A549 (cell line): Measurements from ENCODE around the gene NOL7. TPM values are rescaled to one million over a fixed set of nuclear protein-coding genes. Genes with fewer than 3 reads are reported as not detected.
A peak's percentile ranks its signal among the peaks of the same experiment; 100 is the strongest.

Source experiments
- ATAC-seq, 2 experiments: fragments of 200-7000 bp in 1 of 2; fragments of >200 bp in 1 of 2; cut with Nextera tagmentation in 1 of 2; cut with Tn5 transposase in 1 of 2; 3 replicates each; pipeline versions ENCODE4 v1.8.0 to v1.9.1; 2018 to 2020; ENCODE audit warnings: mild to moderate bottlenecking in 1 of 2, moderate library complexity in 1 of 2
- CTCF ChIA-PET: fragments of 300-600 bp; sonication (Branson Sonifier 250); formaldehyde crosslinking; extraction: SDS; loops from one replicate; lab custom pipeline; 2021; ENCODE audit warnings: antibody characterized with exemption, inconsistent platforms; lab: Yijun Ruan, JAX
- POLR2A ChIA-PET: fragments of 350-600 bp; formaldehyde crosslinking; extraction: SDS; loops from one replicate; lab custom pipeline; 2021; ENCODE audit warnings: antibody characterized with exemption, inconsistent platforms; lab: Yijun Ruan, JAX
- DNase-seq, 2 experiments: peaks; one replicate each; pipeline versions ENCODE4 v3.0.0 to v3.0.0-alpha.2; 2011 to 2016; ENCODE audit warnings: low read depth in 1 of 2, low spot score in 1 of 2
- FAIRE-seq: peaks from 2 replicates; lab custom pipeline; 2011; peaks lifted over from hg19 to GRCh38; lab: Jason Lieb, UNC
- H3K27ac ChIP-seq, 2 experiments: fragments of >200 bp; sonication (Bioruptor Twin); formaldehyde crosslinking; 3 replicates each; pipeline ENCODE4 v1.5.1; 2016 to 2017
- H3K4me1 ChIP-seq: fragments of >200 bp; sonication (Bioruptor Twin); formaldehyde crosslinking; 3 replicates; pipeline ENCODE4 v1.6.1; 2016
- H3K4me2 ChIP-seq: fragments of >200 bp; sonication (Bioruptor Twin); formaldehyde crosslinking; 3 replicates; pipeline ENCODE4 v1.6.1; 2016
- H3K4me3 ChIP-seq: fragments of >200 bp; sonication (Bioruptor Twin); formaldehyde crosslinking; 3 replicates; pipeline ENCODE4 v1.5.1; 2016
- H3K9me3 ChIP-seq: fragments of >200 bp; sonication (Bioruptor Twin); formaldehyde crosslinking; 3 replicates; pipeline ENCODE4 v1.6.1; 2016
- BCL3 ChIP-seq: fragments of >200 bp; sonication (Bioruptor Twin); formaldehyde crosslinking; IDR thresholded peaks from 3 replicates; pipeline ENCODE4 v1.6.1; 2016
- CBX2 ChIP-seq: fragments of 200-600 bp; sonication (generic); IDR thresholded peaks from 2 replicates; pipeline ENCODE4 v1.6.1; 2016; ENCODE audit warnings: low read depth, mild to moderate bottlenecking, borderline replicate concordance
- CTCF ChIP-seq: fragments of >200 bp; sonication (Bioruptor Twin); formaldehyde crosslinking; IDR thresholded peaks from 3 replicates; pipeline ENCODE4 v1.5.1; 2016
- FOSB ChIP-seq: fragments of 250-450 bp; sonication (Bioruptor Pico); IDR thresholded peaks from 2 replicates; pipeline ENCODE4 v1.5.0; 2020; ENCODE audit warnings: mild to moderate bottlenecking, moderate library complexity
- FOXS1 ChIP-seq: fragments of 250-450 bp; sonication (Bioruptor Pico); IDR thresholded peaks from 2 replicates; pipeline ENCODE4 v1.5.0; 2020; ENCODE audit warnings: mild to moderate bottlenecking, moderate library complexity
- GATA3 ChIP-seq: IDR thresholded peaks from 2 replicates; pipeline ENCODE4 v1.6.1; 2012; ENCODE audit warnings: borderline replicate concordance
- HES2 ChIP-seq: fragments of >200 bp; sonication (Bioruptor Twin); formaldehyde crosslinking; IDR thresholded peaks from 2 replicates; pipeline ENCODE4 v1.6.1; 2016
- HMGXB4 ChIP-seq: fragments of 250-450 bp; sonication (Bioruptor Pico); IDR thresholded peaks from 2 replicates; pipeline ENCODE4 v1.5.0; 2021; ENCODE audit warnings: mild to moderate bottlenecking, moderate library complexity, borderline replicate concordance
- HOXA7 ChIP-seq: fragments of 250-450 bp; sonication (Bioruptor Pico); IDR thresholded peaks from 2 replicates; pipeline ENCODE4 v1.5.0; 2020; ENCODE audit warnings: mild to moderate bottlenecking, moderate library complexity
- HOXB5 ChIP-seq: fragments of 250-450 bp; sonication (Bioruptor Pico); IDR thresholded peaks from 2 replicates; pipeline ENCODE4 v1.5.0; 2020; ENCODE audit warnings: mild to moderate bottlenecking, moderate library complexity
- KDM1A ChIP-seq: fragments of 200-600 bp; sonication (generic); IDR thresholded peaks from 2 replicates; pipeline ENCODE4 v1.6.1; 2016; ENCODE audit warnings: low read depth, mild to moderate bottlenecking
- MYC ChIP-seq: IDR thresholded peaks from 2 replicates; pipeline ENCODE4 v1.6.1; 2012; ENCODE audit warnings: mild to moderate bottlenecking, inconsistent platforms, low read length, improper control_type of control experiment, borderline replicate concordance
- NPAS2 ChIP-seq: fragments of 250-450 bp; sonication (Bioruptor Pico); IDR thresholded peaks from 2 replicates; pipeline ENCODE4 v1.8.0; 2022; ENCODE audit warnings: mild to moderate bottlenecking, moderate library complexity, borderline replicate concordance
- NR3C1 ChIP-seq: fragments of >200 bp; sonication (Bioruptor Twin); formaldehyde crosslinking; IDR thresholded peaks from 3 replicates; pipeline ENCODE4 v1.6.1; 2017
- POLR2A ChIP-seq: IDR thresholded peaks from 2 replicates; pipeline ENCODE4 v1.6.1; 2012; ENCODE audit warnings: mild to moderate bottlenecking, low read length
- RAD21 ChIP-seq, 2 experiments: fragments of >200 bp in 1 of 2; sonication (Bioruptor Twin) in 1 of 2; formaldehyde crosslinking in 1 of 2; IDR thresholded peaks in 1 of 2; conservative IDR thresholded peaks in 1 of 2; 2 replicates in 1 of 2; 3 replicates in 1 of 2; pipeline ENCODE4 v1.6.1; 2012 to 2018; ENCODE audit warnings: inconsistent platforms in 1 of 2
- RCOR1 ChIP-seq: fragments of 150-350 bp; IDR thresholded peaks from 2 replicates; pipeline ENCODE4 v1.6.1; 2014; ENCODE audit warnings: antibody characterized with exemption, low read length, low read depth
- SMC3 ChIP-seq: fragments of >200 bp; sonication (Bioruptor Twin); formaldehyde crosslinking; IDR thresholded peaks from 3 replicates; pipeline ENCODE4 v1.6.1; 2018; ENCODE audit warnings: inconsistent platforms
- USF2 ChIP-seq: fragments of 450-650 bp; IDR thresholded peaks from 2 replicates; pipeline ENCODE4 v1.6.1; 2014; ENCODE audit warnings: antibody characterized with exemption
- ZNF302 ChIP-seq: fragments of 250-450 bp; sonication (Bioruptor Pico); IDR thresholded peaks from 2 replicates; pipeline ENCODE4 v1.9.0; 2021; ENCODE audit warnings: inconsistent platforms, mild to moderate bottlenecking, moderate library complexity
- WGBS: methylation state at CpG from one replicate; pipeline ENCODE4 v1.1.6; 2017; ENCODE audit errors: missing lambda C conversion rate; 5-methylcytosine and 5-hydroxymethylcytosine counted together
- polyA plus RNA-seq, 4 experiments: library from polyadenylated mRNA; depleted of rRNA in 3 of 4; stranded (reverse); fragments of >200 nt; fragmentation: RNase III in 1 of 4; extraction: RNeasy Plus Mini Kit Qiagen cat#74134 plus additional on column Dnase treatment in 1 of 4; gene quantifications; 2 replicates in 3 of 4; 3 replicates in 1 of 4; pipeline ENCODE4 v1.2.3, GENCODE V29; 2011 to 2017

Gene NOL7
- polyA plus RNA-seq, 2 of the 4 experiments (the other 2 are of a cell fraction): 75.1 to 85.9 TPM

- TF ChIP-seq NR3C1: no peak
- TF ChIP-seq USF2: no peak
- no peak for TF ChIP-seq HMGXB4 (CRISPR knock-in tag)
- TF ChIP-seq MYC: peak; percentile 80
- TF ChIP-seq FOSB (CRISPR knock-in tag): 0 out of 2 replicates have a peak, but pooled peaks have one; percentile 51
- no peak for TF ChIP-seq HOXA7
- TF ChIP-seq HOXB5 (CRISPR knock-in tag): no peak
Observed at GRCh38 chr6:13574571-13575376, 40.4 kb upstream of the NOL7 start, which contains the start of gene SIRT5 (continued).

- POLR2A ChIA-PET: interaction anchor here (0.6 to 2.9 kb wide), 11 partner anchors 12 to 272 kb away, joined by 3 to 40 read pairs (median 6); partner anchors contain the start of genes GFOD1, NOL7 and TBC1D7
- ATAC-seq: no peak
Observed at GRCh38 chr6:13575377-13575775, 39.8 kb upstream of the NOL7 start.

More at GRCh38 chr6:13575377-13575775, 39.8 kb upstream of the NOL7 start:
- Histone ChIP-seq H3K9me3 (peaks cover 10% of the 10 kb centered on the region; the same call in 2 of the 3 replicates), H3K27ac (peak overlapping the region; percentile 99 to 100; a peak in 5 of 6 replicates), H3K4me2 (peak overlapping the region; percentile 66), H3K4me3 (peak overlapping the region; percentile 91), H3K4me1 (peaks cover 6% of the 10 kb centered on the region; the same call in 1 of the 3 replicates)
- FAIRE-seq (no peak), DNase-seq (no peak)
- TF ChIP-seq BCL3: no peak
- peak in 1 of 2 experiments; percentile 53; a peak in 4 of 5 replicates for TF ChIP-seq RAD21 (conservative IDR thresholded peaks at IDR 0.05 in 1 of 2, IDR thresholded peaks at IDR 0.05 in 1 of 2)
- TF ChIP-seq ZNF302 (CRISPR knock-in tag): no peak
- TF ChIP-seq POLR2A: no peak
- TF ChIP-seq CTCF: peak; percentile 77
- no peak for TF ChIP-seq NPAS2 (CRISPR knock-in tag)
- TF ChIP-seq RCOR1: no peak
- TF ChIP-seq SMC3: peak; percentile 32; the same call in 1 of the 3 replicates
- TF ChIP-seq CBX2: no peak
- TF ChIP-seq FOXS1 (CRISPR knock-in tag): no peak
- TF ChIP-seq GATA3: no peak
- TF ChIP-seq KDM1A: no peak
- TF ChIP-seq HES2: no peak
- CTCF ChIA-PET: interaction anchor here (0.6 to 2.3 kb wide), 28 partner anchors 9 to 290 kb away, joined by 3 to 12 read pairs (median 5); partner anchors contain the start of genes GFOD1 and NOL7
- 33% methylated on average over 3 of the region's 3 CpGs for WGBS
